A549 (cell line): Measurements from ENCODE around the gene CTNND1. TPM values are rescaled to one million over a fixed set of nuclear protein-coding genes. Genes with fewer than 3 reads are reported as not detected.

Experiments
- ATAC-seq, 2 experiments: fragments of 200-7000 bp in 1 of 2; fragments of >200 bp in 1 of 2; cut with Nextera tagmentation in 1 of 2; cut with Tn5 transposase in 1 of 2; 3 replicates each; pipeline versions ENCODE4 v1.8.0 to v1.9.1; 2018 to 2020; ENCODE audit warnings: mild to moderate bottlenecking in 1 of 2, moderate library complexity in 1 of 2
- CTCF ChIA-PET: fragments of 300-600 bp; sonication (Branson Sonifier 250); formaldehyde crosslinking; extraction: SDS; loops from one replicate; lab custom pipeline; 2021; ENCODE audit warnings: antibody characterized with exemption, inconsistent platforms; lab: Yijun Ruan, JAX
- POLR2A ChIA-PET: fragments of 350-600 bp; formaldehyde crosslinking; extraction: SDS; loops from one replicate; lab custom pipeline; 2021; ENCODE audit warnings: antibody characterized with exemption, inconsistent platforms; lab: Yijun Ruan, JAX
- DNase-seq, 2 experiments: peaks; one replicate each; pipeline versions ENCODE4 v3.0.0 to v3.0.0-alpha.2; 2011 to 2016; ENCODE audit warnings: low read depth in 1 of 2, low spot score in 1 of 2
- FAIRE-seq: peaks from 2 replicates; lab custom pipeline; 2011; peaks lifted over from hg19 to GRCh38; lab: Jason Lieb, UNC
- H3K27ac ChIP-seq, 2 experiments: fragments of >200 bp; sonication (Bioruptor Twin); formaldehyde crosslinking; 3 replicates each; pipeline ENCODE4 v1.5.1; 2016 to 2017
- H3K4me1 ChIP-seq: fragments of >200 bp; sonication (Bioruptor Twin); formaldehyde crosslinking; 3 replicates; pipeline ENCODE4 v1.6.1; 2016
- H3K4me2 ChIP-seq: fragments of >200 bp; sonication (Bioruptor Twin); formaldehyde crosslinking; 3 replicates; pipeline ENCODE4 v1.6.1; 2016
- H3K4me3 ChIP-seq: fragments of >200 bp; sonication (Bioruptor Twin); formaldehyde crosslinking; 3 replicates; pipeline ENCODE4 v1.5.1; 2016
- H3K9me3 ChIP-seq: fragments of >200 bp; sonication (Bioruptor Twin); formaldehyde crosslinking; 3 replicates; pipeline ENCODE4 v1.6.1; 2016
- CBX2 ChIP-seq: fragments of 200-600 bp; sonication (generic); IDR thresholded peaks from 2 replicates; pipeline ENCODE4 v1.6.1; 2016; ENCODE audit warnings: low read depth, mild to moderate bottlenecking, borderline replicate concordance
- CEBPB ChIP-seq, 2 experiments: fragments of >200 bp in 1 of 2; sonication (Bioruptor Twin) in 1 of 2; formaldehyde crosslinking in 1 of 2; IDR thresholded peaks; 2 replicates each; pipeline ENCODE4 v1.6.1; 2012 to 2016
- EHF ChIP-seq: fragments of 250-450 bp; sonication (Bioruptor Pico); IDR thresholded peaks from 2 replicates; pipeline ENCODE4 v1.5.0; 2020; ENCODE audit warnings: mild to moderate bottlenecking
- EHMT2 ChIP-seq: fragments of 200-600 bp; sonication (generic); IDR thresholded peaks from 2 replicates; pipeline ENCODE4 v1.6.1; 2016; ENCODE audit warnings: antibody characterized with exemption, low read depth, mild to moderate bottlenecking, moderate library complexity
- ESRRA ChIP-seq: fragments of 150-350 bp; IDR thresholded peaks from 2 replicates; pipeline ENCODE4 v1.6.1; 2014; ENCODE audit warnings: mild to moderate bottlenecking, low read length, borderline replicate concordance
- FOSB ChIP-seq: fragments of 250-450 bp; sonication (Bioruptor Pico); IDR thresholded peaks from 2 replicates; pipeline ENCODE4 v1.5.0; 2020; ENCODE audit warnings: mild to moderate bottlenecking, moderate library complexity
- FOSL2 ChIP-seq, 2 experiments: fragments of 450-650 bp in 1 of 2; fragments of >200 bp in 1 of 2; sonication (Bioruptor Twin) in 1 of 2; formaldehyde crosslinking; IDR thresholded peaks; 2 replicates each; pipeline versions ENCODE4 v1.5.0 to v1.6.1; 2016 to 2020; ENCODE audit warnings: mild to moderate bottlenecking in 1 of 2, moderate library complexity in 1 of 2
- HMGXB4 ChIP-seq: fragments of 250-450 bp; sonication (Bioruptor Pico); IDR thresholded peaks from 2 replicates; pipeline ENCODE4 v1.5.0; 2021; ENCODE audit warnings: mild to moderate bottlenecking, moderate library complexity, borderline replicate concordance
- KDM5A ChIP-seq: fragments of 200-600 bp; sonication (generic); IDR thresholded peaks from 2 replicates; pipeline ENCODE4 v1.6.1; 2016; ENCODE audit warnings: antibody characterized with exemption, mild to moderate bottlenecking
- MAFK ChIP-seq: fragments of 450-650 bp; IDR thresholded peaks from 2 replicates; pipeline ENCODE4 v1.6.1; 2014; ENCODE audit not compliant: partially characterized antibody
- MAZ ChIP-seq: fragments of 150-350 bp; IDR thresholded peaks from 2 replicates; pipeline ENCODE4 v1.6.1; 2014; ENCODE audit warnings: antibody characterized with exemption, low read depth, low read length, borderline replicate concordance
- MYC ChIP-seq: IDR thresholded peaks from 2 replicates; pipeline ENCODE4 v1.6.1; 2012; ENCODE audit warnings: mild to moderate bottlenecking, inconsistent platforms, low read length, improper control_type of control experiment, borderline replicate concordance
- NPAS2 ChIP-seq: fragments of 250-450 bp; sonication (Bioruptor Pico); IDR thresholded peaks from 2 replicates; pipeline ENCODE4 v1.8.0; 2022; ENCODE audit warnings: mild to moderate bottlenecking, moderate library complexity, borderline replicate concordance
- NR3C1 ChIP-seq: fragments of >200 bp; sonication (Bioruptor Twin); formaldehyde crosslinking; IDR thresholded peaks from 3 replicates; pipeline ENCODE4 v1.6.1; 2017
- PHF8 ChIP-seq: fragments of 200-600 bp; sonication (generic); IDR thresholded peaks from 2 replicates; pipeline ENCODE4 v1.6.1; 2016; ENCODE audit warnings: low read depth, mild to moderate bottlenecking, antibody characterized with exemption, moderate library complexity, borderline replicate concordance
- RAD21 ChIP-seq, 2 experiments: fragments of >200 bp in 1 of 2; sonication (Bioruptor Twin) in 1 of 2; formaldehyde crosslinking in 1 of 2; IDR thresholded peaks in 1 of 2; conservative IDR thresholded peaks in 1 of 2; 2 replicates in 1 of 2; 3 replicates in 1 of 2; pipeline ENCODE4 v1.6.1; 2012 to 2018; ENCODE audit warnings: inconsistent platforms in 1 of 2
- RCOR1 ChIP-seq: fragments of 150-350 bp; IDR thresholded peaks from 2 replicates; pipeline ENCODE4 v1.6.1; 2014; ENCODE audit warnings: antibody characterized with exemption, low read length, low read depth
- REST ChIP-seq: fragments of 200-600 bp; sonication (generic); IDR thresholded peaks from 2 replicates; pipeline ENCODE4 v1.6.1; 2016; ENCODE audit warnings: antibody characterized with exemption, mild to moderate bottlenecking, moderate library complexity
- SMC3 ChIP-seq: fragments of >200 bp; sonication (Bioruptor Twin); formaldehyde crosslinking; IDR thresholded peaks from 3 replicates; pipeline ENCODE4 v1.6.1; 2018; ENCODE audit warnings: inconsistent platforms
- SREBF2 ChIP-seq: fragments of 450-650 bp; IDR thresholded peaks from 2 replicates; pipeline ENCODE4 v1.6.1; 2014; ENCODE audit warnings: mild to moderate bottlenecking, moderate library complexity
- TFCP2L1 ChIP-seq: fragments of 250-450 bp; sonication (Bioruptor Pico); IDR thresholded peaks from 2 replicates; pipeline ENCODE4 v1.5.0; 2021; ENCODE audit warnings: mild to moderate bottlenecking
- TP53 ChIP-seq: fragments of 250-450 bp; sonication (Bioruptor Pico); IDR thresholded peaks from 2 replicates; pipeline ENCODE4 v1.5.0; 2021; ENCODE audit warnings: mild to moderate bottlenecking, moderate library complexity
- ZNF302 ChIP-seq: fragments of 250-450 bp; sonication (Bioruptor Pico); IDR thresholded peaks from 2 replicates; pipeline ENCODE4 v1.9.0; 2021; ENCODE audit warnings: inconsistent platforms, mild to moderate bottlenecking, moderate library complexity
- WGBS: methylation state at CpG from one replicate; pipeline ENCODE4 v1.1.6; 2017; ENCODE audit errors: missing lambda C conversion rate; 5-methylcytosine and 5-hydroxymethylcytosine counted together
- polyA plus RNA-seq, 4 experiments: library from polyadenylated mRNA; depleted of rRNA in 3 of 4; stranded (reverse); fragments of >200 nt; fragmentation: RNase III in 1 of 4; extraction: RNeasy Plus Mini Kit Qiagen cat#74134 plus additional on column Dnase treatment in 1 of 4; gene quantifications; 2 replicates in 3 of 4; 3 replicates in 1 of 4; pipeline ENCODE4 v1.2.3, GENCODE V29; 2011 to 2017
- TF ChIP-seq, protein P1 (sequence below): IDR thresholded peaks from 2 replicates; pipeline ENCODE4 v1.6.1; 2012; ENCODE audit warnings: low read depth, borderline replicate concordance
- TF ChIP-seq, protein P2 (sequence below): IDR thresholded peaks from 2 replicates; pipeline ENCODE4 v1.6.1; 2012

Gene CTNND1
- polyA plus RNA-seq, 2 of the 4 experiments (the other 2 are of a cell fraction): 72.8 to 146 TPM

- Histone ChIP-seq H3K4me2 (no peak overlapping the region), H3K27ac (no peak overlapping the region), H3K9me3 (no peaks in the 10 kb centered on the region), H3K4me3 (no peak overlapping the region), H3K4me1 (peaks cover 14% of the 10 kb centered on the region)
- ATAC-seq (no peak), FAIRE-seq (no peak), DNase-seq (no peak)
- POLR2A ChIA-PET: no interaction called here
- no peak for TF ChIP-seq NPAS2 (CRISPR knock-in tag)
- TF ChIP-seq EHF (CRISPR knock-in tag): no peak
- TF ChIP-seq FOSB: no peak
- TF ChIP-seq TP53: no peak
- TF ChIP-seq HMGXB4: no peak
- no peak for TF ChIP-seq EHMT2
- no peak for TF ChIP-seq SMC3
- TF ChIP-seq MAZ: no peak
- TF ChIP-seq CBX2: no peak
- no peak for TF ChIP-seq TFCP2L1 (CRISPR knock-in tag)
- CTCF ChIA-PET: interaction anchor here (0.7 to 10.0 kb wide), 4 partner anchors 12 to 780 kb away, joined by 3 to 231 read pairs (median 3); no protein-coding TSS in a partner anchor
- 96% methylated on average over 5 of the region's 5 CpGs for WGBS
These were observed 16.4 kb upstream of the CTNND1 start for GRCh38 chr11:57745206-57745605.

GRCh38 chr11:57746920-57747319 is 14.7 kb upstream of the CTNND1 start:
- ChIA-PET POLR2A (interaction anchor here (0.9 to 1.7 kb wide), 2 partner anchors 14 to 54 kb away, joined by 3 to 8 read pairs; no protein-coding TSS in a partner anchor), CTCF (interaction anchor here (0.6 to 10.0 kb wide), 5 partner anchors 9 to 56 kb away, joined by 3 to 231 read pairs (median 3); no protein-coding TSS in a partner anchor)
- no peak for FAIRE-seq

More at GRCh38 chr11:57746920-57747319, 14.7 kb upstream of the CTNND1 start:
- no peak overlapping the region for H3K4me2 ChIP-seq
- H3K4me3 ChIP-seq: no peak overlapping the region
- H3K9me3 ChIP-seq: no peaks in the 10 kb centered on the region
- DNase-seq (no peak), ATAC-seq (no peak)
- no peak overlapping the region for H3K27ac ChIP-seq
- H3K4me1 ChIP-seq: peaks cover 10% of the 10 kb centered on the region
- TF ChIP-seq RCOR1 (no peak), SREBF2 (no peak), ESRRA (no peak), PHF8 (no peak), CEBPB (IDR thresholded peaks at IDR 0.05) (no peak), REST (no peak), RAD21 (conservative IDR thresholded peaks at IDR 0.05 in 1 of 2, IDR thresholded peaks at IDR 0.05 in 1 of 2) (no peak), NR3C1 (no peak), TFCP2L1 (CRISPR knock-in tag) (no peak), FOSL2 (IDR thresholded peaks at IDR 0.05) (no peak), FOSL2 (CRISPR knock-in tag; IDR thresholded peaks at IDR 0.05) (no peak), CBX2 (no peak), KDM5A (no peak), MYC (no peak), MAFK (no peak), NPAS2 (CRISPR knock-in tag) (no peak), ZNF302 (CRISPR knock-in tag) (no peak)
- TF ChIP-seq, protein P1, sequence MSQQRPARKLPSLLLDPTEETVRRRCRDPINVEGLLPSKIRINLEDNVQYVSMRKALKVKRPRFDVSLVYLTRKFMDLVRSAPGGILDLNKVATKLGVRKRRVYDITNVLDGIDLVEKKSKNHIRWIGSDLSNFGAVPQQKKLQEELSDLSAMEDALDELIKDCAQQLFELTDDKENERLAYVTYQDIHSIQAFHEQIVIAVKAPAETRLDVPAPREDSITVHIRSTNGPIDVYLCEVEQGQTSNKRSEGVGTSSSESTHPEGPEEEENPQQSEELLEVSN: no peak
- TF ChIP-seq, protein P2, sequence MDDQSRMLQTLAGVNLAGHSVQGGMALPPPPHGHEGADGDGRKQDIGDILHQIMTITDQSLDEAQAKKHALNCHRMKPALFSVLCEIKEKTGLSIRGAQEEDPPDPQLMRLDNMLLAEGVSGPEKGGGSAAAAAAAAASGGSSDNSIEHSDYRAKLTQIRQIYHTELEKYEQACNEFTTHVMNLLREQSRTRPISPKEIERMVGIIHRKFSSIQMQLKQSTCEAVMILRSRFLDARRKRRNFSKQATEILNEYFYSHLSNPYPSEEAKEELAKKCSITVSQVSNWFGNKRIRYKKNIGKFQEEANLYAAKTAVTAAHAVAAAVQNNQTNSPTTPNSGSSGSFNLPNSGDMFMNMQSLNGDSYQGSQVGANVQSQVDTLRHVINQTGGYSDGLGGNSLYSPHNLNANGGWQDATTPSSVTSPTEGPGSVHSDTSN: no peak
- 94% methylated on average over 1 of the region's 1 CpG for WGBS
